ENCODE results near the gene ABI3.
"Not testable (repeated sequence)": the region's sequence is repeated elsewhere in the genome, so short reads cannot be mapped to it uniquely, and the experiment has no call there.

The ABI3 gene

GRCh38 chr17:49258394-49258793, 47.9 kb downstream of the ABI3 start:
- DNase-seq, result no peak

GRCh38 chr17:49259663-49260010, 49.1 kb downstream of the ABI3 start:
- DNase-seq, result no peak

GRCh38 chr17:49260011-49260816, 49.7 kb downstream of the ABI3 start:
- DNase-seq, result peak; percentile 41

GRCh38 chr17:49260817-49261291, 50.3 kb downstream of the ABI3 start:
- DNase-seq, result no peak

- not testable (repeated sequence) for DNase-seq
These were observed 51.0 kb downstream of the ABI3 start for GRCh38 chr17:49261540-49261939.

GRCh38 chr17:49266233-49266632, 55.7 kb downstream of the ABI3 start:
- DNase-seq, result no peak

- no peak for DNase-seq
These were observed 57.4 kb downstream of the ABI3 start for GRCh38 chr17:49267912-49268311.

- DNase-seq, result no peak
These were observed 58.8 kb downstream of the ABI3 start for GRCh38 chr17:49269356-49269755.
